GM12878 (cell line): Measurements from ENCODE around the gene CNTRL.

Source experiments
- CHD2 ChIP-seq: IDR thresholded peaks from 2 replicates; pipeline ENCODE4 v1.6.1; 2011; ENCODE audit warnings: low read depth, low read length, improper control_type of control experiment, borderline replicate concordance
- JUNB ChIP-seq: IDR thresholded peaks from 2 replicates; pipeline ENCODE4 v1.6.1; 2016; ENCODE audit warnings: antibody characterized with exemption, mild to moderate bottlenecking
- MYC ChIP-seq: IDR thresholded peaks from 2 replicates; pipeline ENCODE4 v1.6.1; 2011; ENCODE audit warnings: mild to moderate bottlenecking, low read length, moderate library complexity, inconsistent platforms; ENCODE audit not compliant: insufficient read depth, insufficient replicate concordance, insufficient read length, severe bottlenecking
- RELA ChIP-seq: fragments of 450-650 bp; IDR thresholded peaks from 2 replicates; pipeline ENCODE4 v1.8.0; 2014; ENCODE audit warnings: borderline replicate concordance; ENCODE audit not compliant: partially characterized antibody
- SMC3 ChIP-seq: IDR thresholded peaks from 2 replicates; pipeline ENCODE4 v1.6.1; 2011; ENCODE audit warnings: low read length, improper control_type of control experiment, borderline replicate concordance
- STAT3 ChIP-seq: IDR thresholded peaks from 2 replicates; pipeline ENCODE4 v1.6.1; 2011; ENCODE audit warnings: low read depth, low read length, improper control_type of control experiment
- ZNF274 ChIP-seq: IDR thresholded peaks from one replicate; pipeline ENCODE4 v1.8.0; 2011; ENCODE audit not compliant: insufficient read length, insufficient read depth
- TF ChIP-seq, protein P1 (sequence below): fragments of 450-650 bp; IDR thresholded peaks from 2 replicates; pipeline ENCODE4 v1.6.1; 2017; ENCODE audit warnings: mild to moderate bottlenecking
- TF ChIP-seq, protein P2 (sequence below), 3 experiments: IDR thresholded peaks in 2 of 3; conservative IDR thresholded peaks in 1 of 3; 2 replicates each; pipeline ENCODE4 v1.5.1; 2011; ENCODE audit warnings: low read depth in 3 of 3, low read length in 3 of 3, mild to moderate bottlenecking in 3 of 3, control low read depth in 2 of 3, moderate library complexity in 2 of 3, inconsistent platforms in 1 of 3, mixed read lengths in 1 of 3; ENCODE audit not compliant: control insufficient read depth in 2 of 3, insufficient read depth in 1 of 3; ENCODE audit errors: extremely low read depth in 1 of 3
- TF ChIP-seq, protein P3 (sequence below): fragments of 450-650 bp; IDR thresholded peaks from 2 replicates; pipeline ENCODE4 v1.6.1; 2016; ENCODE audit warnings: mild to moderate bottlenecking, moderate library complexity, borderline replicate concordance
- TF ChIP-seq, protein P4 (sequence below): IDR thresholded peaks from 2 replicates; pipeline ENCODE4 v1.6.1; 2012; ENCODE audit warnings: mild to moderate bottlenecking, low read depth, low read length
- TF ChIP-seq, protein P5 (sequence below): IDR thresholded peaks from 2 replicates; pipeline ENCODE4 v1.6.1; 2012; ENCODE audit warnings: improper control_type of control experiment, low read depth, low read length; ENCODE audit not compliant: insufficient replicate concordance

DNA sequence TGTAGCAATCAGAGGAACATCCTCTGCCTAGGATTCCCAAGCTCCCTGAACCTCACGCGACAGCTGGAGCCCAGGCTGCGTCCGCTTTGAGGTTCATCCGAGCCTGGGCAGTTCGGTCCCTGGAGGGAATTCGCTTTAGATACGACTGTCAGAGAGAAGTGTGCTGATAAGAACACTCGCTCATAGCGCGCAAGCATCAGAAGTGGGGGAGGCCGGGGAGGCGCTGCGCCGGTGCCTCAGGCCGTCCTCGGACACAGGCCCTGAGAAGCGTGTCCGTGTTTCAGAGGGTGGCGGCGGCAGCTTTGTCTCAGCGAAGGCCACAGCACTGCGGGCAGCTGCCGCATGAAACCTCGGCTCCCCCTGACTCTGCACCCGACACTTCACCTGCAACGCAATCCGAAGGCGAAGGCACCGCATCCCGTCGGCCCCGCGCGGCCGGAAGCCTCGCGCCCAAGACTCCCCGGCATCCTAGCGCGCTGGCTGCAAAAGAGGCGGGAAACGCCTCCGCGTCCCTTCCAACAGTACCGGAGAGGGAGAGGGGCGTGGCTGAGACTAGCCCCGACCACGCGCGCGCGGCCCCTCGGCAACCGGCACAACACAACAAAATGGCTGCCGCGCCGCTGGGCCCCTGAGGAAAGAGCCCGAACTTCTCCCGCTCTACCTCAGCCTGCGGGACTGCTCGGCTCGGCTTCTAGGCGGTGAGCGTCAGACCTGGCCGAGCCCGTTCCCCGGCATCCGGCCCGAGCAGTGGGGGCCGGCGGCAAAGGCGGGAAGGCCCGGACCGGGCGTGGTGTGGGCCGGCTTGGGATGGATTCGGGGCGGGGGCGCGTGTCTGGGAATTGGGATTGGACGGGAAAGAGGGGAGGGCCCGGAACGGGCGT lies at the start of gene CNTRL:
- TF ChIP-seq STAT3 (no peak), CHD2 (peak; percentile 59; the same call in 1 of the 2 replicates), MYC (peak; percentile 19), SMC3 (no peak), ZNF274 (no peak), RELA (no peak), JUNB (no peak)
- TF ChIP-seq, protein P1, sequence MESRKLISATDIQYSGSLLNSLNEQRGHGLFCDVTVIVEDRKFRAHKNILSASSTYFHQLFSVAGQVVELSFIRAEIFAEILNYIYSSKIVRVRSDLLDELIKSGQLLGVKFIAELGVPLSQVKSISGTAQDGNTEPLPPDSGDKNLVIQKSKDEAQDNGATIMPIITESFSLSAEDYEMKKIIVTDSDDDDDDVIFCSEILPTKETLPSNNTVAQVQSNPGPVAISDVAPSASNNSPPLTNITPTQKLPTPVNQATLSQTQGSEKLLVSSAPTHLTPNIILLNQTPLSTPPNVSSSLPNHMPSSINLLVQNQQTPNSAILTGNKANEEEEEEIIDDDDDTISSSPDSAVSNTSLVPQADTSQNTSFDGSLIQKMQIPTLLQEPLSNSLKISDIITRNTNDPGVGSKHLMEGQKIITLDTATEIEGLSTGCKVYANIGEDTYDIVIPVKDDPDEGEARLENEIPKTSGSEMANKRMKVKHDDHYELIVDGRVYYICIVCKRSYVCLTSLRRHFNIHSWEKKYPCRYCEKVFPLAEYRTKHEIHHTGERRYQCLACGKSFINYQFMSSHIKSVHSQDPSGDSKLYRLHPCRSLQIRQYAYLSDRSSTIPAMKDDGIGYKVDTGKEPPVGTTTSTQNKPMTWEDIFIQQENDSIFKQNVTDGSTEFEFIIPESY, result no peak
- TF ChIP-seq, protein P2, sequence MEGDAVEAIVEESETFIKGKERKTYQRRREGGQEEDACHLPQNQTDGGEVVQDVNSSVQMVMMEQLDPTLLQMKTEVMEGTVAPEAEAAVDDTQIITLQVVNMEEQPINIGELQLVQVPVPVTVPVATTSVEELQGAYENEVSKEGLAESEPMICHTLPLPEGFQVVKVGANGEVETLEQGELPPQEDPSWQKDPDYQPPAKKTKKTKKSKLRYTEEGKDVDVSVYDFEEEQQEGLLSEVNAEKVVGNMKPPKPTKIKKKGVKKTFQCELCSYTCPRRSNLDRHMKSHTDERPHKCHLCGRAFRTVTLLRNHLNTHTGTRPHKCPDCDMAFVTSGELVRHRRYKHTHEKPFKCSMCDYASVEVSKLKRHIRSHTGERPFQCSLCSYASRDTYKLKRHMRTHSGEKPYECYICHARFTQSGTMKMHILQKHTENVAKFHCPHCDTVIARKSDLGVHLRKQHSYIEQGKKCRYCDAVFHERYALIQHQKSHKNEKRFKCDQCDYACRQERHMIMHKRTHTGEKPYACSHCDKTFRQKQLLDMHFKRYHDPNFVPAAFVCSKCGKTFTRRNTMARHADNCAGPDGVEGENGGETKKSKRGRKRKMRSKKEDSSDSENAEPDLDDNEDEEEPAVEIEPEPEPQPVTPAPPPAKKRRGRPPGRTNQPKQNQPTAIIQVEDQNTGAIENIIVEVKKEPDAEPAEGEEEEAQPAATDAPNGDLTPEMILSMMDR (IDR thresholded peaks at IDR 0.05 in 2 of 3, conservative IDR thresholded peaks at IDR 0.05 in 1 of 3; ENCODE audit: control insufficient read depth in 2 of 3, extremely low read depth in 1 of 3, insufficient read depth in 1 of 3, low read depth in 3 of 3, low read length in 3 of 3), result no peak
- TF ChIP-seq, protein P3, sequence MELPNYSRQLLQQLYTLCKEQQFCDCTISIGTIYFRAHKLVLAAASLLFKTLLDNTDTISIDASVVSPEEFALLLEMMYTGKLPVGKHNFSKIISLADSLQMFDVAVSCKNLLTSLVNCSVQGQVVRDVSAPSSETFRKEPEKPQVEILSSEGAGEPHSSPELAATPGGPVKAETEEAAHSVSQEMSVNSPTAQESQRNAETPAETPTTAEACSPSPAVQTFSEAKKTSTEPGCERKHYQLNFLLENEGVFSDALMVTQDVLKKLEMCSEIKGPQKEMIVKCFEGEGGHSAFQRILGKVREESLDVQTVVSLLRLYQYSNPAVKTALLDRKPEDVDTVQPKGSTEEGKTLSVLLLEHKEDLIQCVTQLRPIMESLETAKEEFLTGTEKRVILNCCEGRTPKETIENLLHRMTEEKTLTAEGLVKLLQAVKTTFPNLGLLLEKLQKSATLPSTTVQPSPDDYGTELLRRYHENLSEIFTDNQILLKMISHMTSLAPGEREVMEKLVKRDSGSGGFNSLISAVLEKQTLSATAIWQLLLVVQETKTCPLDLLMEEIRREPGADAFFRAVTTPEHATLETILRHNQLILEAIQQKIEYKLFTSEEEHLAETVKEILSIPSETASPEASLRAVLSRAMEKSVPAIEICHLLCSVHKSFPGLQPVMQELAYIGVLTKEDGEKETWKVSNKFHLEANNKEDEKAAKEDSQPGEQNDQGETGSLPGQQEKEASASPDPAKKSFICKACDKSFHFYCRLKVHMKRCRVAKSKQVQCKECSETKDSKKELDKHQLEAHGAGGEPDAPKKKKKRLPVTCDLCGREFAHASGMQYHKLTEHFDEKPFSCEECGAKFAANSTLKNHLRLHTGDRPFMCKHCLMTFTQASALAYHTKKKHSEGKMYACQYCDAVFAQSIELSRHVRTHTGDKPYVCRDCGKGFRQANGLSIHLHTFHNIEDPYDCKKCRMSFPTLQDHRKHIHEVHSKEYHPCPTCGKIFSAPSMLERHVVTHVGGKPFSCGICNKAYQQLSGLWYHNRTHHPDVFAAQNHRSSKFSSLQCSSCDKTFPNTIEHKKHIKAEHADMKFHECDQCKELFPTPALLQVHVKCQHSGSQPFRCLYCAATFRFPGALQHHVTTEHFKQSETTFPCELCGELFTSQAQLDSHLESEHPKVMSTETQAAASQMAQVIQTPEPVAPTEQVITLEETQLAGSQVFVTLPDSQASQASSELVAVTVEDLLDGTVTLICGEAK, result no peak
- TF ChIP-seq, protein P4, sequence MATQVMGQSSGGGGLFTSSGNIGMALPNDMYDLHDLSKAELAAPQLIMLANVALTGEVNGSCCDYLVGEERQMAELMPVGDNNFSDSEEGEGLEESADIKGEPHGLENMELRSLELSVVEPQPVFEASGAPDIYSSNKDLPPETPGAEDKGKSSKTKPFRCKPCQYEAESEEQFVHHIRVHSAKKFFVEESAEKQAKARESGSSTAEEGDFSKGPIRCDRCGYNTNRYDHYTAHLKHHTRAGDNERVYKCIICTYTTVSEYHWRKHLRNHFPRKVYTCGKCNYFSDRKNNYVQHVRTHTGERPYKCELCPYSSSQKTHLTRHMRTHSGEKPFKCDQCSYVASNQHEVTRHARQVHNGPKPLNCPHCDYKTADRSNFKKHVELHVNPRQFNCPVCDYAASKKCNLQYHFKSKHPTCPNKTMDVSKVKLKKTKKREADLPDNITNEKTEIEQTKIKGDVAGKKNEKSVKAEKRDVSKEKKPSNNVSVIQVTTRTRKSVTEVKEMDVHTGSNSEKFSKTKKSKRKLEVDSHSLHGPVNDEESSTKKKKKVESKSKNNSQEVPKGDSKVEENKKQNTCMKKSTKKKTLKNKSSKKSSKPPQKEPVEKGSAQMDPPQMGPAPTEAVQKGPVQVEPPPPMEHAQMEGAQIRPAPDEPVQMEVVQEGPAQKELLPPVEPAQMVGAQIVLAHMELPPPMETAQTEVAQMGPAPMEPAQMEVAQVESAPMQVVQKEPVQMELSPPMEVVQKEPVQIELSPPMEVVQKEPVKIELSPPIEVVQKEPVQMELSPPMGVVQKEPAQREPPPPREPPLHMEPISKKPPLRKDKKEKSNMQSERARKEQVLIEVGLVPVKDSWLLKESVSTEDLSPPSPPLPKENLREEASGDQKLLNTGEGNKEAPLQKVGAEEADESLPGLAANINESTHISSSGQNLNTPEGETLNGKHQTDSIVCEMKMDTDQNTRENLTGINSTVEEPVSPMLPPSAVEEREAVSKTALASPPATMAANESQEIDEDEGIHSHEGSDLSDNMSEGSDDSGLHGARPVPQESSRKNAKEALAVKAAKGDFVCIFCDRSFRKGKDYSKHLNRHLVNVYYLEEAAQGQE, result no peak
- TF ChIP-seq, protein P5, sequence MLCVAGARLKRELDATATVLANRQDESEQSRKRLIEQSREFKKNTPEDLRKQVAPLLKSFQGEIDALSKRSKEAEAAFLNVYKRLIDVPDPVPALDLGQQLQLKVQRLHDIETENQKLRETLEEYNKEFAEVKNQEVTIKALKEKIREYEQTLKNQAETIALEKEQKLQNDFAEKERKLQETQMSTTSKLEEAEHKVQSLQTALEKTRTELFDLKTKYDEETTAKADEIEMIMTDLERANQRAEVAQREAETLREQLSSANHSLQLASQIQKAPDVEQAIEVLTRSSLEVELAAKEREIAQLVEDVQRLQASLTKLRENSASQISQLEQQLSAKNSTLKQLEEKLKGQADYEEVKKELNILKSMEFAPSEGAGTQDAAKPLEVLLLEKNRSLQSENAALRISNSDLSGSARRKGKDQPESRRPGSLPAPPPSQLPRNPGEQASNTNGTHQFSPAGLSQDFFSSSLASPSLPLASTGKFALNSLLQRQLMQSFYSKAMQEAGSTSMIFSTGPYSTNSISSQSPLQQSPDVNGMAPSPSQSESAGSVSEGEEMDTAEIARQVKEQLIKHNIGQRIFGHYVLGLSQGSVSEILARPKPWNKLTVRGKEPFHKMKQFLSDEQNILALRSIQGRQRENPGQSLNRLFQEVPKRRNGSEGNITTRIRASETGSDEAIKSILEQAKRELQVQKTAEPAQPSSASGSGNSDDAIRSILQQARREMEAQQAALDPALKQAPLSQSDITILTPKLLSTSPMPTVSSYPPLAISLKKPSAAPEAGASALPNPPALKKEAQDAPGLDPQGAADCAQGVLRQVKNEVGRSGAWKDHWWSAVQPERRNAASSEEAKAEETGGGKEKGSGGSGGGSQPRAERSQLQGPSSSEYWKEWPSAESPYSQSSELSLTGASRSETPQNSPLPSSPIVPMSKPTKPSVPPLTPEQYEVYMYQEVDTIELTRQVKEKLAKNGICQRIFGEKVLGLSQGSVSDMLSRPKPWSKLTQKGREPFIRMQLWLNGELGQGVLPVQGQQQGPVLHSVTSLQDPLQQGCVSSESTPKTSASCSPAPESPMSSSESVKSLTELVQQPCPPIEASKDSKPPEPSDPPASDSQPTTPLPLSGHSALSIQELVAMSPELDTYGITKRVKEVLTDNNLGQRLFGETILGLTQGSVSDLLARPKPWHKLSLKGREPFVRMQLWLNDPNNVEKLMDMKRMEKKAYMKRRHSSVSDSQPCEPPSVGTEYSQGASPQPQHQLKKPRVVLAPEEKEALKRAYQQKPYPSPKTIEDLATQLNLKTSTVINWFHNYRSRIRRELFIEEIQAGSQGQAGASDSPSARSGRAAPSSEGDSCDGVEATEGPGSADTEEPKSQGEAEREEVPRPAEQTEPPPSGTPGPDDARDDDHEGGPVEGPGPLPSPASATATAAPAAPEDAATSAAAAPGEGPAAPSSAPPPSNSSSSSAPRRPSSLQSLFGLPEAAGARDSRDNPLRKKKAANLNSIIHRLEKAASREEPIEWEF, result no peak
